ENCODE measurements around the gene CSTB.
A peak's percentile ranks its signal among the peaks of the same experiment; 100 is the strongest.

The CSTB gene

GRCh38 chr21:43810505-43811261, 34.6 kb upstream of the CSTB start:
- peak; percentile 75 to 85 (median 82) for DNase-seq

- DNase-seq: no peak
Measured at GRCh38 chr21:43809853-43810504, 33.9 kb upstream of the CSTB start.

- DNase-seq: no peak
Measured at GRCh38 chr21:43809346-43809799, 33.3 kb upstream of the CSTB start.

- no peak for DNase-seq
Measured at GRCh38 chr21:43808832-43809251, 32.7 kb upstream of the CSTB start.

GRCh38 chr21:43808367-43808766, 32.3 kb upstream of the CSTB start:
- DNase-seq: no peak

- no peak for DNase-seq
Measured at GRCh38 chr21:43806017-43806710, 30.1 kb upstream of the CSTB start.

GRCh38 chr21:43805275-43805800, 29.2 kb upstream of the CSTB start:
- DNase-seq: no peak

- no peak for DNase-seq
Measured at GRCh38 chr21:43803558-43804300, 27.6 kb upstream of the CSTB start.

GRCh38 chr21:43802713-43803313, 26.7 kb upstream of the CSTB start:
- DNase-seq: no peak

GRCh38 chr21:43801006-43801783, 25.1 kb upstream of the CSTB start:
- DNase-seq: no peak

GRCh38 chr21:43800566-43800965, 24.5 kb upstream of the CSTB start:
- DNase-seq: no peak

GRCh38 chr21:43800124-43800523, 24.0 kb upstream of the CSTB start:
- no peak for DNase-seq

- DNase-seq: no peak
Measured at GRCh38 chr21:43799301-43799840, 23.3 kb upstream of the CSTB start.

GRCh38 chr21:43797925-43798715, 22.0 kb upstream of the CSTB start:
- no peak for DNase-seq

GRCh38 chr21:43797415-43797814, 21.3 kb upstream of the CSTB start:
- DNase-seq: no peak

GRCh38 chr21:43794857-43795256, 18.7 kb upstream of the CSTB start:
- DNase-seq: no peak

GRCh38 chr21:43794311-43794710, 18.2 kb upstream of the CSTB start:
- DNase-seq: no peak

- DNase-seq: no peak
Measured at GRCh38 chr21:43793243-43793642, 17.1 kb upstream of the CSTB start.

GRCh38 chr21:43792406-43792805, 16.3 kb upstream of the CSTB start:
- no peak for DNase-seq

- DNase-seq: peak in 1 of 3 experiments; percentile 52
Measured at GRCh38 chr21:43790010-43790524, 14.0 kb upstream of the CSTB start.

All from NCI-H1417 (cell line).